Transverse colon (tissue), 4 donors: ENCODE measurements around the gene FOXK2. TPM values are rescaled to one million over a fixed set of nuclear protein-coding genes. Genes with fewer than 3 reads are reported as not detected.

Experiments used
- DNase-seq: peaks from one replicate; pipeline ENCODE4 v3.0.0-alpha.2; 2019
- H3K27ac ChIP-seq, 4 donors: fragments of 200-600 bp; sonication (generic); 2 replicates each; pipeline ENCODE4 v1.5.1; 2016 to 2018; ENCODE audit warnings: inconsistent platforms in 4 of 4
- H3K27me3 ChIP-seq: fragments of 200-600 bp; sonication (generic); 2 replicates; pipeline ENCODE4 v1.5.1; 2017; ENCODE audit warnings: inconsistent platforms
- H3K36me3 ChIP-seq, 4 donors: fragments of 200-600 bp; sonication (generic); 2 replicates each; pipeline ENCODE4 v1.5.1; 2017 to 2019; ENCODE audit warnings: inconsistent platforms in 4 of 4
- H3K4me1 ChIP-seq, 4 donors: fragments of 200-600 bp; sonication (generic); 2 replicates each; pipeline ENCODE4 v1.5.1; 2017 to 2020; ENCODE audit warnings: inconsistent platforms in 4 of 4
- H3K4me3 ChIP-seq, 4 donors: fragments of 200-600 bp; sonication (generic); 1 replicate in 1 of 4; 2 replicates in 3 of 4; pipeline versions ENCODE4 v1.5.1 to v1.6.1; 2017 to 2019; ENCODE audit warnings: inconsistent platforms in 4 of 4
- H3K9me3 ChIP-seq, 2 donors: fragments of 200-600 bp; sonication (generic); 2 replicates each; pipeline ENCODE4 v1.5.1; 2017 to 2019; ENCODE audit warnings: inconsistent platforms in 2 of 2
- EP300 ChIP-seq: sonication (generic); formaldehyde crosslinking; IDR thresholded peaks from one replicate; pipeline ENCODE4 v1.6.1; 2017; ENCODE audit warnings: antibody characterized with exemption, low read depth
- POLR2A ChIP-seq: fragments of 450-650 bp; IDR thresholded peaks from one replicate; pipeline ENCODE4 v1.6.1; 2016; ENCODE audit warnings: antibody characterized with exemption, mild to moderate bottlenecking, moderate library complexity
- POLR2AphosphoS5 ChIP-seq, 3 donors: sonication (generic); formaldehyde crosslinking; IDR thresholded peaks; one replicate each; pipeline ENCODE4 v1.6.1; 2016; ENCODE audit warnings: antibody characterized with exemption in 3 of 3
- WGBS, 2 donors: methylation state at CpG; one replicate each; pipeline ENCODE4 v1.1.5; 2018; ENCODE audit warnings: low coverage in 1 of 2; 5-methylcytosine and 5-hydroxymethylcytosine counted together
- in situ Hi-C, 4 donors: fragments of 200-750 bp; cut with MboI; loops; one replicate each; pipeline versions ENCODE4 v1.15.0 to v1.15.1; 2017; ENCODE audit warnings: low sequenced_read_pairs in 3 of 4, low pct_ligation_motif_present in 1 of 4, low pct_unique_long_range_greater_than_20kb in 1 of 4
- intact Hi-C: fragments of 100-400 bp; cut with DNase I; formaldehyde crosslinking; loops from one replicate; pipeline ENCODE4 v1.15.1; 2023; ENCODE audit warnings: low total_unique reads
- total RNA-seq, 4 donors: library from RNA; depleted of rRNA; stranded (reverse); fragments of >200 nt; gene quantifications; one replicate each; pipeline ENCODE4 v1.1.0, GENCODE V29; 2016
- TF ChIP-seq, protein P1 (sequence below), 5 experiments: fragments of 200-600 bp in 3 of 5; fragments of 450-650 bp in 2 of 5; sonication (generic) in 3 of 5; IDR thresholded peaks; 1 replicate in 2 of 5; 2 replicates in 3 of 5; pipeline ENCODE4 v1.5.1; 2016 to 2017; ENCODE audit warnings: antibody characterized with exemption in 5 of 5, inconsistent platforms in 3 of 5, mild to moderate bottlenecking in 2 of 5, moderate library complexity in 1 of 5

FOXK2 gene
- total RNA-seq, 4 donors from 2014 or later: 41.2 to 216 (median 106) TPM

DNA sequence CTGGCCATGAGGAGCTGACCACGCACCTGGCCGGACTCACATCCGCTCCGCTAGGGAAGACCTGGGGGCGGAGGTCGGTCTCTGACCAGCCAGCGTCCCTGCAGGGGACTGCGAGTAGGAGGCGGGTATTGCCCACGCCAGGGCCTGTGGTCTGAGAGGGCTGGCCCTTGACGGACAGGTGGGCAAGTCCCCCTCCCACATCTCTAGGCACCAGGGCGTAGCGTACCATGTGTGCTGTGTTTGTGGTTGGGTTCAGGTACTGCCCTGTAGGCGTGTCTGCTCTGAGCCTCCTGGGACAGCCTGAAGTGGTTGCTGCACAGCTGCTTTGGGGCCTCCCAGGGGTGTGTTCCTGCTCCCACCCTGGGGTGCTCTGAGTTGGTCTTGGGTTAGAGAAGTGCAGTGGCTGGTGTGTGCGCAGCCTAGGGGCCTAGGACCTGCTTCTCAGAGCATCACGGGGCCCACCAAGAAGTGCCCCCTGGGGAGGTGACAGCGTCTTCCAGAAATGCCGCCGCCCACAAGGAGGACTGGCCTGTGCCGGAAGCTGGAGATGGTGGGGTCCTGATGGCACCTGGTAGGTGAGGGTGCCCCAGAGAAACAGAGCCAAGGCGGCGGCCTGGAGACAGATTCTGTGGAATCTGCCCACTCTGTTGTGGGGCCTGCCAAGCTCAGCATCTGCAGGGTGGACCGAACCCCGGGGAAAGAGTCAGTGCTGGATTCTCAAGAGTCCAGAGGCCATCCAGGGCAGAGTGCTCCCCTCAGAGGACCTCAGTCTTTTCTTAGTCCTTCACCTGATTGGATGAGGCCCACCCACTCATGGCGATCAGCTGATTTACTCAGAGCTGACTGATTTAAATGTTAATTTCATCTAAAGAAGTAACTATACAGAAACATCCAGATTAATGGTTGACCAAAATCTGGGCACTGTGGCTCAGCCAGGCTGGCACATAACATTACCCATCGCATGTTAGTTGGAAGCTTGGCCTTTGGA, 80.4 kb downstream of the FOXK2 start:
- peaks cover 0 to 8% (median 4%) of the 10 kb centered on the region in 4 donors for H3K36me3 ChIP-seq
- H3K27me3 ChIP-seq: no peaks in the 10 kb centered on the region
- H3K4me3 ChIP-seq: no peak overlapping the region
- DNase-seq: no peak
- intact Hi-C loops: no loop called here
- TF ChIP-seq POLR2A: no peak
- no peak for TF ChIP-seq POLR2AphosphoS5 (IDR thresholded peaks at IDR 0.05)
- TF ChIP-seq, protein P1, sequence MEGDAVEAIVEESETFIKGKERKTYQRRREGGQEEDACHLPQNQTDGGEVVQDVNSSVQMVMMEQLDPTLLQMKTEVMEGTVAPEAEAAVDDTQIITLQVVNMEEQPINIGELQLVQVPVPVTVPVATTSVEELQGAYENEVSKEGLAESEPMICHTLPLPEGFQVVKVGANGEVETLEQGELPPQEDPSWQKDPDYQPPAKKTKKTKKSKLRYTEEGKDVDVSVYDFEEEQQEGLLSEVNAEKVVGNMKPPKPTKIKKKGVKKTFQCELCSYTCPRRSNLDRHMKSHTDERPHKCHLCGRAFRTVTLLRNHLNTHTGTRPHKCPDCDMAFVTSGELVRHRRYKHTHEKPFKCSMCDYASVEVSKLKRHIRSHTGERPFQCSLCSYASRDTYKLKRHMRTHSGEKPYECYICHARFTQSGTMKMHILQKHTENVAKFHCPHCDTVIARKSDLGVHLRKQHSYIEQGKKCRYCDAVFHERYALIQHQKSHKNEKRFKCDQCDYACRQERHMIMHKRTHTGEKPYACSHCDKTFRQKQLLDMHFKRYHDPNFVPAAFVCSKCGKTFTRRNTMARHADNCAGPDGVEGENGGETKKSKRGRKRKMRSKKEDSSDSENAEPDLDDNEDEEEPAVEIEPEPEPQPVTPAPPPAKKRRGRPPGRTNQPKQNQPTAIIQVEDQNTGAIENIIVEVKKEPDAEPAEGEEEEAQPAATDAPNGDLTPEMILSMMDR (IDR thresholded peaks at IDR 0.05): no peak
- TF ChIP-seq EP300: no peak
- H3K9me3 ChIP-seq: no peaks in the 10 kb centered on the region
- H3K27ac ChIP-seq: no peak overlapping the region
- WGBS, 2 donors: 86% methylated on average over 26 of the region's 26 CpGs; no CpG with 5 or more reads in 1 of the 2 donors
- in situ Hi-C loops: no loop called here
- H3K4me1 ChIP-seq: peaks cover 2 to 28% (median 14%) of the 10 kb centered on the region in 4 donors

DNA sequence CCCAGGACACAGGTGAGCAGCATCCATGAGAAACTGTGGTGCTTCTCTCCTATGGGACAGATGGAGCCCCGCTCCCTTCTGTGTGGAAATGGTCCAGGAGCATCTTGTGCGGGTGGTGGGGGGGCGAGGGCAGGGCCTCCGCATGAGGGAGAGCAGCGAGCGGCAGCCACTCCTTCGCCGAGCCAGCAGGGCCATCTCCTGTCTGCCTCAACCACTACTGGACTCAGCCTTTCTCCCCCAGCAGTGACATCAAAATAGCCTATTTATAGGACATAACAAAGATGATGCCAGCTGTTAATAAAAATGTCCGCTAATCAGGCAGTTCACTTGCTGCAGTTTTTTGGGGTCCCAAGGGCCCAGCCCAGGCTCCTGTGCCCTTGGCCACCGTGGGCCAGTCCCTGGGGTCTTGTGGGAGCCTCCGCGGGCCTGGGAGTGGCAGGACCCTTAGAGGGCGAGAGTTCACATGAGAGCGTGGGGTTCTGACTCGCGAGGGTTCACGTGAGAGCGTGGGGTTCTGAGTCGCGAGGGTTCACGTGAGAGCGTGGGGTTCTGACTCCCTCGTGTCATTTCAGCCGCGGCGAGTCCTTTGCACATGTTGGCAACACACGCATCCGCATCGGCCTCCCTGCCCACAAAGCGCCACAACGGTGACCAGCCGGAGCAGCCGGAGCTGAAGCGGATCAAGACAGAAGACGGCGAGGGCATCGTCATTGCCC, 81.4 kb downstream of the FOXK2 start:
- H3K36me3 ChIP-seq: peaks cover 0 to 8% (median 4%) of the 10 kb centered on the region in 4 donors
- no peaks in the 10 kb centered on the region for H3K27me3 ChIP-seq
- in situ Hi-C loops (no loop called here), intact Hi-C loops (no loop called here)
- H3K4me1 ChIP-seq: peaks cover 0 to 19% (median 6%) of the 10 kb centered on the region in 4 donors
- TF ChIP-seq POLR2AphosphoS5 (IDR thresholded peaks at IDR 0.05) (no peak), EP300 (no peak), POLR2A (no peak)
- TF ChIP-seq, protein P1 (IDR thresholded peaks at IDR 0.05): no peak
- H3K27ac ChIP-seq: no peak overlapping the region
- 96% methylated on average over 36 of the region's 37 CpGs; no CpG with 5 or more reads in 1 of the 2 donors for WGBS, 2 donors
- no peak overlapping the region for H3K4me3 ChIP-seq
- no peak for DNase-seq
- no peaks in the 10 kb centered on the region for H3K9me3 ChIP-seq

DNA sequence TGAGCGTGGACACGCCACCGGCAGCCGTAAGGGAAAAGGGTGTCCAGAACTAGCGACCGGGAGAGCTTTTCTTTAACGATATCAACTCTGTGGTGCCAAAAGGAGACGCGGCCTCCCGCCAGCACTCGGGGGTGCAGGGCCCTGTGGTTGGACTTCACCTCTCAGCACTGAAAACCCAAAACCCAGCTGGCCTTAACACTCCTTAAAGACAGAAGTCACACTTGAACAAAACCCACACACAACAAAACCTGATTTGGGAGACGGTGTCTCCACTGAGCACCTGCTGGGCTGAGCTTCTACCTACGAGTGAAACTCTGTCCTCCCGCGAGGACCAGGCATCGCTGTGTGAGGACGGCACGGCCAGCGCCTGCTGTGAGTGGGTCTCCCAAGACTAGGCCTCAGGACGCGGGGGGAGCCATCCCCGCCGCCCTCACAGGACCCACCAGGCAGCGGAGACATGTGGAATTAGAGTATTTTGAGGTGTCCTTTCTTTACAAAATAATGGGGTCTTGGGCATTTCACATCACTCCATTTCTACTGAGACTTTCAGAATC, 82.0 kb downstream of the FOXK2 start:
- WGBS, 2 donors: 94 to 100% methylated on average over 2 to 24 of the region's 24 CpGs
- DNase-seq: no peak
- Histone ChIP-seq H3K27ac (no peak overlapping the region), H3K36me3 (peaks cover 0 to 8% (median 4%) of the 10 kb centered on the region in 4 donors), H3K4me1 (peaks cover 0 to 14% (median 4%) of the 10 kb centered on the region in 4 donors), H3K27me3 (no peaks in the 10 kb centered on the region), H3K9me3 (no peaks in the 10 kb centered on the region), H3K4me3 (no peak overlapping the region)
- intact Hi-C loops: no loop called here
- in situ Hi-C loops: no loop called here
- TF ChIP-seq EP300 (no peak), POLR2A (no peak), POLR2AphosphoS5 (IDR thresholded peaks at IDR 0.05) (no peak)
- TF ChIP-seq, protein P1 (IDR thresholded peaks at IDR 0.05): no peak

DNA sequence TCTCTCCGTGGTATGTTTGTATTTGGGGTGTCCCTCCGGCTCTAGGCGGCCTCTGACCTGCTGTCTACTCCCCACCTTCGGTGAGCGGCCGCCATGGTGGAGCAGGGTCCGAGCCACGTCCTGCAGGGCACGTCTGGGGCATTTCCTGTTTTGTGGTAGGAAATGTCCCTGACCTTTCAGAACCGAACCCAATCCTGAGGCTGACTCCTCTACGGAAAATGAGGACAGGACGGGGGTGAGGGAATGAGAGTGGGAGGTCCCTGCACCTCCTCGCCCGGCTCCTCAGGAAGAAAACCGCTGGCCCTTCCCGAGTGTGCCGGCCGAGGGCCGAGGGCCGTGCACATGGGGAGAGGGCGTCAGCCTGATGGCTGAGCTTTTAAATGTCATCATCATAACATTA, 83.0 kb downstream of the FOXK2 start:
- Histone ChIP-seq H3K4me3 (no peak overlapping the region), H3K9me3 (no peaks in the 10 kb centered on the region), H3K27ac (peak overlapping the region in 1 of 4 donors; percentile 74), H3K4me1 (peaks cover 0 to 11% (median 3%) of the 10 kb centered on the region in 4 donors), H3K36me3 (peaks cover 0 to 8% (median 4%) of the 10 kb centered on the region in 4 donors), H3K27me3 (no peaks in the 10 kb centered on the region)
- WGBS, 2 donors: 81% methylated on average over 21 of the region's 21 CpGs; no CpG with 5 or more reads in 1 of the 2 donors
- TF ChIP-seq POLR2A (no peak), EP300 (no peak), POLR2AphosphoS5 (IDR thresholded peaks at IDR 0.05) (no peak)
- TF ChIP-seq, protein P1 (IDR thresholded peaks at IDR 0.05): no peak
- intact Hi-C loops: no loop called here
- in situ Hi-C loops: no loop called here
- DNase-seq: no peak
